Stimulated activated CD4-positive, alpha-beta T cell treated with anti-CD3 and anti-CD28 coated beads, Interleukin-2, amount 100 ng/mL, for 4 hours (primary cell): Measurements from ENCODE around the gene LIPM.

ENCODE experiments used
- DNase-seq: peaks from one replicate; pipeline ENCODE4 v3.0.0-alpha.2; 2020; ENCODE audit warnings: low read depth

Gene LIPM

GRCh38 chr10:88802523-88803285, at the start of gene LIPM:
Gene LIPM, plus strand, starts transcription at chr10:88802730. Its CDS starts 167 bp downstream, at chr10:88802897.
- no peak for DNase-seq

GRCh38 chr10:88754287-88754686, 48.2 kb upstream of the LIPM start:
- DNase-seq, result no peak

- no peak for DNase-seq
These were observed 46.8 kb upstream of the LIPM start for GRCh38 chr10:88755753-88756152.

DNA sequence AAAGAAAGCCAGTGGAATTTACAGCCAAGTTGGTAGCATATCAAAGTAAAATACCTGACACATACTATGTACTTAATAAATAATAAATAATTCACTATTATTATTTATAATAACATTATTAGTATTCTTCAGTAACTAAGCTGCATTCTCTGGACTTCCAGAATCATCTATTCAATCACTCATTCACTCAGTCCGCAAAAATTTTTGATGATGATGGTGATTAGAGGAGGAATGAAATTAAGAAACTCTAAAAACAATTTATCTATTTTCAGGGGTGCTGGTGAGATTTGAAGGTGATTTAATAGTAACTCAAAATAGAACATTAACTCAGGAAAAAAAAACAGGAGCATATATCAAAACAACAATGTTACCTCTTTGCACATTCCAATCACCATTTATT, 45.9 kb upstream of the LIPM start:
- DNase-seq, result no peak

DNA sequence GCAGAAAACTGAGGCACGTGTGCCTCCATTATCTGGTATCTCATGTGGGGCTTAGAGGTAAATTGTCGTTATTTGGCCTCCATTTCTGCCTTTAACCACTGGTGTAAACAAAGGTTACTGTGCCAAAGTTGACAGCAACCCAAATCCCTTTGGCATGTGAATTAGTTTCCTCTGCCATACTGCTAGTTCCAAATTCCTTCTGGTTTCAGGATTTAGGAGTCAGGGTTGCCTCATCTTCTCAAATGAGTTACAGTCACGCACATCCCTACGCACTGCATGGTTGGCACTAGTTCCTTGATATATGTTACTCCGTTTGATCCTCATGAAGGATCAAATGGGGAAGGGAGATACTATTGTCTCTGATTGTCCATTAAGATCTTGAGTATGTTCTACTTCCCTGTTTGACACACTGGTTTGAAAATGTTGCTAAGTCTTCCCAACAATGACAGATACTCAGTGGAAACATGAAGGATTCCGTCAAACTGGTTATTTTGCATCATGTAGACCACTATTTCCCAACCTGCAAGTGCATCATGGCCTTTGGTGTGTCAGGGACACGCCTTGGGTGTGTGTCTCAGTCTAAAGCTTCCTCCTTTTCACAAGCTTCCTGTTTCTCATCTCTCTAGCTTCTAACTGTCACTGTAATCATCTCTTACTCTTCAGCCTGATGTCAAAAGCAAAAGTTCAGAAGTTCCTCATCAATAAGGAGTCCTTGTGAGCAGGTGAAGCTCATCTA, 43.0 kb upstream of the LIPM start, which contains the start of gene LIPN:
LIPN (plus strand) TSS at position 655 of the 736 bp plus-strand sequence. CDS start 1,386 bp downstream, outside the sequence.
- DNase-seq, result no peak

DNA sequence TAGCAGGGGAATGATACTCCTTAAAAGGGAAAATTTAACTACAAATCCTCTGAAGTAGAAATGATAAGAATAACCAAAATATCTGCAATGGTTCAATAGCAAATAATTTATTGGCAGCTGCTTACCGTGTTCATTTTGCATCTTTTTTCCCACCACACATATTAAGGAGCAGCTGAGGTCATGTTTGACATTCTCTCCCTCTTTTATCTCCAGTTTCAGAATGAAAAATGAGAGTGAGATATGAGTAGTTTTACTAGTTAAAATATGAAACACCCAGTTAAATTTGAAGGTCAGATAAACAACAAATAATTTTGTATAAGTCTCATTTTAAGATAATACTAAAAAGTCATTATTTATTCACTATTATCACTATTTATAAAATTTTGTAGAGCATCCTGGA, 39.6 kb upstream of the LIPM start:
- no peak for DNase-seq

DNA sequence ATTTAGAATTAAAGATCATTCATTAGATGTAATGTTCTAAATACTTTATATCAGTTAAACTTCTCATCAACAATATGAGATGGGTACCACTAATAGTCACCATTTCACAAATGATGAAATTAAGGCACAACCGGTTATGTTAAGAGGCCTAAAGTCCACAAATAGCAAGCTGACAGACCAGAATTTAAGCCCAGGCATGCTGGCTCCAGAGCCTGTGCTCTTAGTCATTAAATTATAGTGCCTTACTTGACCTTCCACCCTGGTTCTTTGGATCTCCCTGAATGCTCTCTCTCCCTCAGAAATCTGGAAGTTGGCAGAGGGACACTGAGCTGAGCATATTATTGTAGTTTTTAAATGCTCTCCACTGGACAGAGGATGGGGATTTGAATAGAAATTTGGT, 39.1 kb upstream of the LIPM start:
- no peak for DNase-seq

- no peak for DNase-seq
These were observed 38.4 kb upstream of the LIPM start for GRCh38 chr10:88764110-88764509.

DNA sequence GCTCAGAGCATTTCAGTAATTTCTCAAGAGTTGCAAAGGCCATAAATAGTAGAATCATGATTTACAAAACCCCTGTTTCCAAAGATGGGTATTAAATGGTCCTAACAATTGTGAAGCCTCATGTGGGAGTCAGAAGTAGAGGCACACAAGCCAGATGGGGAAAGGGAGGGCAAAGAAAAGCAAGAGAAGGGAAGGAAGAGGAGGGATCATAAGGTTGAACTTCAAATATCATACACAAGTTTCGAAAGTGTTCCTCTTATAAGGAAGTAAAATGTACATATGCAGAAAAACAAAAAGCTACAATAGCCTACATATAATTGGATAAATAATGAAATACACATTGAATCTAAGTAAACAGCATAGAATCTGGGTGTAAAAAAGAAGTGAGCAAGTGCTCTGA, 36.7 kb upstream of the LIPM start:
- DNase-seq, result no peak

DNA sequence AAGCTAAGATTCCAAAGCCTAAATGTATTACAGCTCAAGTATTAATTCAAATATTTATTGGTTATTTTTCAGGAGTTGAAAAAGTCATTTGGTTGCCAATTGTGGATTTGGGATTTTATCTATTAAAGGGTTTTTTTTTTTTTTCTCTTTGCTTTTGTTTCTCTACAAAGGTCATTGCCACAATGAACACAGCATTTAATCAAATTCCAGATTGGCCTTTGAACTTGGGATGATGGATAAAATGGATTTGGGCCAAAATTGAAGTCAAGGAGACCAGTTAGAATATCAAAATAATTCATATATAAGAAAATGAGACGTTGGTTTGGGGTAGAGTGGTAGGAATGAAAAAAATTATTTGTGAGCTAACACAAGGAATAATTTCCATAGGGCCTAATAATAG, 33.1 kb upstream of the LIPM start:
- no peak for DNase-seq

DNA sequence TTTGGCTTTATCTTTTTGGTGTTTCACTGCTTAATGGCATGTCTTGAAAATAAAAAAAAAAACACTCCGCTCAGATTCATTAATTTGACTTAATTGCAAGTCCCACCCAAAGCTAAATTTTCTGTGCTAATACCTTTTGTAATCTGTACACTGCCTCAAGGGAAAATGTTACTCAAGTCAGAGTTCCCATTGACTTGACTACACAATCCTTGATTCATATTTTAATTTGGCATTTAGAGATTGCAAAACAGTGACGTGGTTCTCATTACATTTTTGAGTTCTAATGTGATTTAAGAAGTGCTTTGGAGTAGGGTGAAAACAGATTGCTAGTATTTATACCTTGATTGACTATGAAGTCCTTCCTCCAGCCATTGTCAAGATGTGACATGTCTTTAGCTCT, 21.3 kb upstream of the LIPM start:
- DNase-seq, result no peak

DNA sequence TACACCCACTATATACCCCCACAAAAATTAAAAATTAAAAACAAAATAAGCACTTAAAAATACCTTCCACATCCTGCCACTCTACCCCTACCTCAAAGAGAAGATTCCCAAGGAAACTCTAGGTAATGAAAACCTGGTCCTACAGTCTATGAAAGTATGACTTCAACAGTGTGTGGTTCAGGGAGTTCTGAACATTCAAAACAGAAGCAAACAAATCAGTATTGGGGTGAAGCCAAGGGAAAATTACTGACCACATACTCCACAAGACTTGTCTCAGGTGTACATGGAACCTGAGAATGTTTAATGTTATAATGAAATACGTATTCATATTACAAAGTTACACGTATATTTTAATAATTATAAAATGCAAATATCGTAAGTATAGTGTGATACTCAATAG, 20.3 kb upstream of the LIPM start:
- no peak for DNase-seq

DNA sequence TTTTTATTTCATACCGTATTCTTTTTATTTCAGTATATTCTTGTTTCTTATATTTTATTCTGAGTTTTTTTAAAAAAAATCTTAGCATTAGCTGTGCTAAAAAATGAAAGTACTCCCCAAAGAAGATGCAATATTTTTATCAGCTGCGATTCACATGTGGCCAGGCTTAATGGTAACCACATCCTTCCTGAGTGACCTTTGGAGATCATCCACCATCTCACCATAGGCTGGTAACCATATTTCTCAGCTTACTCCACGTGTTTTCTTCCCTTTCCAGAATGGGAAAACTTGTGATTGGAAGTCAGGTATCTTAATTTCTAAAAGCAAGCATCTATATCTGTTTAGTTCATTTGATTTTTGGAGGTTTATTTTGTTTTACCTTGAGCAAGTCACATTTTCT, 18.8 kb upstream of the LIPM start:
- DNase-seq, result no peak

DNA sequence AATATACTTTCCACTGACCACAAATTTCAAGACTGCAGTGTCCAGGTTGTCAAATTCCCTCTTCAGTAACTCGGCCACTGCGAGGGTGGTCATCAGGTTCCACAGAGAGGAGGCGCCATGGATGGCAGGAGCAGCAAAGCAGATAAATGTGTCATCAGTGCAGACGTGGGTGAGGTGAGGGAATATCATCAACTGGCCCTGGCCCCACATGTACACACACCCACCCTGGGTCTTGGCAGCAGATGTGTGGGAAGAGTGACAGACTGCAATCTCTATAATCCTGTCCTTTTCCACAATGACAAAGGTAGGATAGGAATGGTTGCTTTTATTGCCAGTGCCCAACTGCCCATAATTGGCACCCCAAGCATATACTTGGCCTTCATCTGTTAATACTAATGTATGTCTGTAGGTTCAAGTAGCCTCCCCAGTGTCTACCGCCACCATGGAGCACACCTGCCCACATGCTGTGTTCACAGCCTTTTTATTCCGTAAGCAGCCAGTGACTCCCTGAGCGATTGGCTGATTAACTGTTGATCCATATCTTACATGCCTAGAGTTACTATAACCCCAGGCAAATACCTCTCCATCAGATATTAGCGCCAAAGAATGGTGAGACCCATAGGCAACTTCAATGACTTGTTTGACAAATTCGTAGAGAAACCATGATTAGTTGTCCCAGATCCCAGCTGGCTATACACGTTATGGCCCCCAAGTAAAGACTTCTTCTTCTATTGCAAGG, 16.3 kb upstream of the LIPM start:
- no peak for DNase-seq

DNA sequence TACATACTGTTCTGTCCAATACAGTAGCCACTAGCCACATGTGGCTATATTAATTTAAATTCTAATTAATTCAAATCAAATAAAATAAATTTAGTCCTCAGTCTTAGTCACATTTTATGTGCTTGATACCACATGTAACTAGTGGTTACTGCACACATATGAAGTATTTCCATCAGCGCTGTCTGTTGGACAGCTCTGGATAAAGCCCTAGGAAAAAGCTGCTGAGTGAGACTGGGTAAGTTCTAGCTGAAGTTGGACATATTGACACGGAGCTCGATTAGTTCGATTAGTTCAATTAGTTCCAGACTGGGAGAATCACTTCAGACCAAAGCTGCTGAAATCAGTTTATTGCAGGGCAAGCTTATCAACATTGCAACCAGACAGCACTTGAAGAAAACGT, 15.1 kb upstream of the LIPM start:
- no peak for DNase-seq

GRCh38 chr10:88788924-88789323, 13.6 kb upstream of the LIPM start:
- no peak for DNase-seq

- DNase-seq, result no peak
These were observed 10.6 kb upstream of the LIPM start for GRCh38 chr10:88791924-88792323.

DNA sequence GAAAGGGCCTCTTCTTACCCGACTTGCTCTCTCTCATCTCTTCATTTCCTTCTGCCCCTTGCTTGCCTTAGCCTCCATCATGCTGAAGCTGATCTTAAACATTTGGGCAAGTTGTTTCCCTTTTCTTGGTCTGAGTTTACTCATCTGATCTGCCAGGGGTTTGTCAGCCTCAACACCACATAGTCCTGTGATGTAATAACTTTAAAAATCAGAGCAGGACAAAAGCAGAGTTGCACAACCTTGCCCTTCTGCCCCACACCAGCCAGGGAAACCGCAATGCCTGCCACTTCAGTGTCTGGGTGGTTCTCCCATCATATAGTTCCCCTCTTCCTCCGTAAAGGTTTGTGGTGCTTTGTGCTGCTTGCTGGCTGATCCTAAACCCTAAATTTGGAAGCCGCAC, 9.9 kb upstream of the LIPM start:
- DNase-seq, result no peak

GRCh38 chr10:88793712-88794299, 8.7 kb upstream of the LIPM start:
- no peak for DNase-seq

DNA sequence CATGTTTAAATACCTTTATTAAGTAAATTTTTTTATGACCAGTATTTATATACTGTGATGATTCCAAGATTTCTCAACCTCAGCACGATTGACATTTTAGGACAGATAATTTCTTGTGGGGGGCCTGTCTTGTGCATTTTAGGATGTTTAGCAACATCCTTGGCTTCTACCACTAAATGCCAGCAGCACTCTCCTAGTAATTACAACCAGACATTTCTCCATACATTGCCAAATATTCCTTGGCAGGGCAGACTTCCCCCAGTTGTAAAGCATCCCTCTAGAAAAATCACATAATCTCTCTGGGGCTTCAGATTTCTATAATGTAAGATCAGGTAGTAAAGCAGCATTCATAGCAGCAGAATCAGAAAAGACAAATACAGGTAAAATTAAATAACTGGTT, 7.8 kb upstream of the LIPM start:
- DNase-seq, result no peak

DNA sequence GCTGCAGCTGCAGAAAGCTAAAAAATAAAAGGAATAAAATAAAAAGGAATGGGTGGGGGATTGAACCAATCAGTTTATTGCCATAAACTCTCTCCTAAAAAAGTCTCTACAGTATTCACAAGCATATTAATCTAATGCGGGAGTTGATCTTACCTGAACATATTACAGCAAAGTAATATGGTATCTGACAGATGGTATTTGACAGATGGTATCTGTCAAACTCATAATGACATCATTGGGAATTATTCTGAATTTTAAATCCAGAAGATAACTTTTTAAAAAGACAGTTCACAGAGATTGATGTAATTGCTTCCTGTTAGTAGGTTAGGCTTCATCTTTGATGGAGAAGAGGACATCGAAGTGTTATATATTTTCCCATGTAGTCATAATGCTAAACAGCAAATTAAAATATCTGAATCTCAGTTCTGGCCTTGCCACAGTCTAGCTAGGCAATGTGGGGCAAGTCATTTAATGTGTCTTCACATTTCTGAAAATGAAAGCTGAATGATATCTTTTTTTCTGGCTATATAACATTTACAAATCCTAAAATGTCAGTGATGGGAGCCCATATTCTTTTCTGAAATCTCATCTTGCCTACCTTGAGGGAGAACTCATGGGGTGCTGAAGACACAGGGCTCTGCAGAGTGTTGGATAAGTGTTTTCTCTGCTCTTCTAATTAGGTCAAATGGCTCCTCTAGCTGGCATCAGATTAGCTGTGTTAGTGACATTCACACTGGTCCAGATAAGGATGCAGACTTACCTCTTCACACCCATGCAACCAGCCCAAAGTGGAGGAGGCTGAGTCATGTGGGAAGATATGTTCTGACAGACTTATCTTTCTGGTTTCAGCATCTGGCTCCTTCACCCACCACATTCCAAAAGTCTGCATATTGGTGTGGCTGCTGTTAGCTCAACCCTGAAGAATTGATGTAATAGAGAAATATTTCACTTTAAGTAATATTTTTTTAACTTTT, 2.1 kb upstream of the LIPM start:
- no peak for DNase-seq
